Cardiac fibroblast (primary cell): Measurements from ENCODE around the gene TERB1.
A peak's percentile ranks its signal among the peaks of the same experiment; 100 is the strongest.

Experiments used
- DNase-seq, 2 donors: peaks; one replicate each; pipeline versions ENCODE4 v3.0.0 to v3.0.0-alpha.2; 2010; ENCODE audit warnings: low read depth in 2 of 2
- H3K4me3 ChIP-seq, 2 donors: replicated peaks in 1 of 2; 1 replicate in 1 of 2; 2 replicates in 1 of 2; pipeline ENCODE4 v1.5.1; 2011; ENCODE audit warnings: low read depth in 2 of 2, low read length in 2 of 2, mild to moderate bottlenecking in 2 of 2, moderate library complexity in 1 of 2
- TF ChIP-seq, protein P1 (sequence below): IDR thresholded peaks from one replicate; pipeline ENCODE4 v1.5.1; 2011; ENCODE audit warnings: low read depth, mild to moderate bottlenecking, low read length, inconsistent platforms

The TERB1 gene

DNA sequence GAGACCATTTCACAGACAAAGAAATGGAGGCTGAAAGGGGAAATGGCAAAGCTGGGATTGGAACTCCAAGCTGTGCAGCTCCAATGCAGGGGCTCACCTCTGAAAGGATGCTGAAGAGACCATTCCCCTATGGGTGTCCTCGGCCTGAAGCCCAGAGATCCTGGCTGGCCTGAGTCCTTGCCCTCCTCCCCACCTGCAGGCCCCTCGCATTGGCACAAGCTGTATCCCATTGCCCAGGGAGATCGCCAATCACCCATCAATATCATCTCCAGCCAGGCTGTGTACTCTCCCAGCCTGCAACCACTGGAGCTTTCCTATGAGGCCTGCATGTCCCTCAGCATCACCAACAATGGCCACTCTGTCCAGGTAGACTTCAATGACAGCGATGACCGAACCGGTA, 45.4 kb upstream of the TERB1 start:
- TF ChIP-seq, protein P1, sequence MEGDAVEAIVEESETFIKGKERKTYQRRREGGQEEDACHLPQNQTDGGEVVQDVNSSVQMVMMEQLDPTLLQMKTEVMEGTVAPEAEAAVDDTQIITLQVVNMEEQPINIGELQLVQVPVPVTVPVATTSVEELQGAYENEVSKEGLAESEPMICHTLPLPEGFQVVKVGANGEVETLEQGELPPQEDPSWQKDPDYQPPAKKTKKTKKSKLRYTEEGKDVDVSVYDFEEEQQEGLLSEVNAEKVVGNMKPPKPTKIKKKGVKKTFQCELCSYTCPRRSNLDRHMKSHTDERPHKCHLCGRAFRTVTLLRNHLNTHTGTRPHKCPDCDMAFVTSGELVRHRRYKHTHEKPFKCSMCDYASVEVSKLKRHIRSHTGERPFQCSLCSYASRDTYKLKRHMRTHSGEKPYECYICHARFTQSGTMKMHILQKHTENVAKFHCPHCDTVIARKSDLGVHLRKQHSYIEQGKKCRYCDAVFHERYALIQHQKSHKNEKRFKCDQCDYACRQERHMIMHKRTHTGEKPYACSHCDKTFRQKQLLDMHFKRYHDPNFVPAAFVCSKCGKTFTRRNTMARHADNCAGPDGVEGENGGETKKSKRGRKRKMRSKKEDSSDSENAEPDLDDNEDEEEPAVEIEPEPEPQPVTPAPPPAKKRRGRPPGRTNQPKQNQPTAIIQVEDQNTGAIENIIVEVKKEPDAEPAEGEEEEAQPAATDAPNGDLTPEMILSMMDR, result no peak
- DNase-seq, result no peak

DNA sequence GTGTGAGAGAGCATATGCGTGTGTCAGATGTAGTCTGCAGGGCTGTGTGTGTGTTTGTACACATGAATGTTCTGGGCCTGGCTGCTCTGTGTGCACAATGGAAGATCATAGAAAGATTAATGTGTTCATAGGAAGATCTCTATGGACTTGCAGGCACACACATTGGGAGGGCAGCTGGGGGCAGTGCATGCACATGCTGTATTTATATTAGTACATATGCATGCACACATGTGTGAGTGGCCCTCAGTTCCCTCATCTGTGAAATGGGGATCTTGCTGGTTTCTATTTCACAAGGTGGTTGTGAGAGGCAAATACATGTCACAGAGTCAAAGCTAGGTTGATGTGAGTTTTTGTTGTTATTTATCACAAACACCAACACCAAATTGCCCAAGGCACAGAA, 44.9 kb upstream of the TERB1 start:
- H3K4me3 ChIP-seq, result no peak overlapping the region
- TF ChIP-seq, protein P1, result no peak
- no peak for DNase-seq

More for the DNA sequence above, 45.4 kb upstream of the TERB1 start:
- no peak overlapping the region for H3K4me3 ChIP-seq

DNA sequence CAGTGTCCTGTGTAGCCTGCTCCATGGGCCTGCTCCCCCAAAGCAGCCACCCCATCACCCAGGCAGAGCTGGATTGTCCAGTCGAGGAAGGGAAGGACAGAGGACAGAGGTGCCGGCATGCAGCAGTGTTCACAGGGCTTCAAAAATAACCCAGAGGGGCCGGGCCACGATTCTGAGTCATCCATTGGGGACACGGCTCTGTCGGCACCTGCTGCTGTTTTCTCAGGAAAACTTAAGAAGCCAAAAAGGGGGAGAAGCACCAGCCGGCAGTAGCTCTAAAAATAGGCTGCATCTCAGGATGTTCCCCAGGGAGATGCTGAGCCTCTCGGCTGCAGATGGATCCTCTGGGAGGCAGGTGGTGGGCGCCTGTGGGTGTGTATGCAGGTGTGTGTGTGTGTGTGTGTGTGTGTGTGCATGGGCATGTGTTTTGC, 44.4 kb upstream of the TERB1 start:
- no peak overlapping the region for H3K4me3 ChIP-seq
- TF ChIP-seq, protein P1, result no peak
- DNase-seq, result no peak

DNA sequence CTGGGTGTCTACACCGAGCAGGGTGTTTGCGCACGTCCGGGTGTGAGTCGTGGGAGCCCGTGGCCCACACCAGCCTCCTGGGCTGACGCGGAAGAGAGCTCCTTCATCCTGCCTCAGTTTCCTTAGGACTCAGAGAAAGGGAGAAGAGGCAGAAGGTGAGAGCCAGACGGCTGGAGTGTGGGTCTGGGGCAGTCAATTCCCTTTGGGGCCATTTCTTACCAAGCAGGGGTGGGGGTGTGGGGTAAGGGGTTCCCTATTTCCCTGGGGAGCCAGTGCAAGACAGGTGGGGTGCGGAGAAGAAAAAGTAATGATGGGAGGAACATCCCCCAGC, 43.7 kb upstream of the TERB1 start:
- TF ChIP-seq, protein P1, result no peak
- H3K4me3 ChIP-seq, result peak overlapping the region in 1 of 2 donors; percentile 19
- no peak for DNase-seq

DNA sequence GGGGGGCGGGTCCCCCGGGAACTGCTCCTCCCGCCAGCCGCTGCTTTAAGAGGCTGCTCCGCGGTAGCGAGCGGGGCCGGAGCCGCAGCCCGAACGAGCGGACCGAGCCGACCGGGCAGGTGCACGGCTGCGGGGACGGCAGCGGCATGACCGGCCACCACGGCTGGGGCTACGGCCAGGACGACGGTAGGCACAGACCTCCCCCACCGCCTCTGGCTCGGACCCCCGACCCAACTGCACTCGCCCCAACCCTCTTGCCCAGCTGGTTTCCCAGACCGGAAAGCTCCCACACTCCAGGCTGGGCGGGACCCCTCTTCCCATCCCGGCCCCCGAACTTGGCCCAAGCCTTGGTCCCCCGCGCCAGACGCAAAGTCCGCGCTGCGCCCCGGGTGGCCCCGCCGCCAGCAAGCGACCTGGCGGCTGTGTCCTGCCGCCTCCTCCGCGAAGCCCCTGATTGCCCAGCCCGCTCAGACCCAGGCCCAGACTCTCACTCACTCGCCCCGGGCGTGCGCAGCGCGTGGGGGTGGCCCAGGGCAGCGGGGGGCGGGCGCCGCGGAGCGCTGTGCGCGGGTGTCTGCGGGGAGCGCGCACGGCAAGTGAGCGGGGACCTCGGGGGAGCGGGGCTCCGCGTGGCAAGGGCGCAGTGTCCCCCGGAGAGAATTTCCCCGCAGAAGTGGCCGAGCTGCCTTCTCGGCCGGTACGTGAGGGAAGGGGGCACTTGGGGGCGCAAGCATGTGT, 43.1 kb upstream of the TERB1 start, which contains the start of gene CA7:
TSS of gene CA7 (plus strand) at position 73 of the 738 bp plus-strand sequence. CDS start at position 147, 74 bp downstream.
- H3K4me3 ChIP-seq, result peak within 1 kb of the TSS; percentile 21 to 27
- DNase-seq, result no peak
- TF ChIP-seq, protein P1, result no peak

DNA sequence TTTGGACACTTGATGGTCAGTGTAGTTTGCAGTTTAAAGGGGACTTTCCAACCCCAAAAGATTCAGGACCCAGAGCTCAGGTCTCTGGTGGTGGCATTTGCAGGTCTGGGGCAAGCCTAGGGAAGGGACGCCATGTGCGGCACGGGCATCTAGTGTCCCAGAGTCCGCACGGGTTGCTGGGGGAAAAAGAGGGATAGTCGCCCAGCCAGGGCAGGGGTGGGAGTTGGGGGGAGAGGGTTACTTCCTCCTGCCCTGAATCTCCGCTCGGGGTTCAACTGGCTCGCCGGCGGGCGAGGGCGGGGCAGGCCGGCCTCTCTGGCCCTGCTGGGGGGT, 42.6 kb upstream of the TERB1 start:
- TF ChIP-seq, protein P1, result no peak
- no peak overlapping the region for H3K4me3 ChIP-seq
- DNase-seq, result no peak

DNA sequence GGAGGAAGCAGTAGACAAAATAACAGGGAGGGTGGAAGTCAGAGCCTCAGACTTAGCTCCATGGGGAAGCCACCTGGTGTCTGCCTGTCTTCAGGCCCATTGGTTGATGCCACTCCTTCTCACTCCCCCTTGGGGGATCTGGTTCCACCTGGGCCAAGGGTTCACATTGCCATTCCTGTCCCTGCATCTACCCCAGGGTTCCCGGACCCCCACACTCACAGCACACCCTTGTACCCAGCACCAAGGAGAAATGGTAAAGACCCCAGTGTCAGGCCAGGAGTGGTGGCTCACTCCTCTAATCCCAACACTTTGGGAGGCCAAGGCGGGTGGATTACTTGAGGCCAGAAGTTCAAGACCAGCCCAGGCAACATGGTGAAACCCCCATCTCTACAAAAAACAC, 41.8 kb upstream of the TERB1 start:
- H3K4me3 ChIP-seq, result no peak overlapping the region
- TF ChIP-seq, protein P1, result no peak
- no peak for DNase-seq
